SK-N-SH (cell line): ENCODE data around the gene BBIP1. TPM values are rescaled to one million over a fixed set of nuclear protein-coding genes. Genes with fewer than 3 reads are reported as not detected.

ENCODE experiments used
- CTCF ChIA-PET: fragments of 300-600, 350-600 bp; formaldehyde crosslinking; extraction: SDS; loops from one replicate; lab custom pipeline; 2021; lab: Yijun Ruan, JAX
- POLR2A ChIA-PET: fragments of 350-600 bp; sonication (Branson Sonifier 250); formaldehyde crosslinking; extraction: SDS; loops from one replicate; lab custom pipeline; 2020; ENCODE audit warnings: antibody characterized with exemption, inconsistent platforms; lab: Yijun Ruan, JAX
- DNase-seq: peaks from one replicate; pipeline ENCODE4 v3.0.0; 2012
- H2AFZ ChIP-seq: fragments of 200-600 bp; sonication (generic); 2 replicates; pipeline ENCODE4 v1.8.1; 2016; ENCODE audit warnings: antibody characterized with exemption, mild to moderate bottlenecking, low read depth
- H3F3A ChIP-seq: fragments of 200-600 bp; sonication (generic); replicated peaks from 2 replicates; pipeline ENCODE3; 2016; ENCODE audit warnings: antibody characterized with exemption, mild to moderate bottlenecking; ENCODE audit not compliant: insufficient read depth
- H3K27ac ChIP-seq, 2 experiments: fragments of 200-500 bp in 1 of 2; fragments of 200-600 bp in 1 of 2; sonication (Bioruptor generic) in 1 of 2; sonication (generic), shearing (Covaris generic) in 1 of 2; 2 replicates each; pipeline versions ENCODE4 v1.5.1 to v1.6.1; 2014 to 2016; ENCODE audit warnings: low read depth in 2 of 2, inconsistent platforms in 1 of 2, low read length in 1 of 2, mild to moderate bottlenecking in 1 of 2, mixed read lengths in 1 of 2
- H3K27me3 ChIP-seq: fragments of 200-600 bp; sonication (generic), shearing (Covaris generic); 2 replicates; pipeline ENCODE4 v1.6.1; 2016; ENCODE audit warnings: mixed run types; ENCODE audit not compliant: insufficient read depth
- H3K36me3 ChIP-seq, 2 experiments: fragments of 200-500 bp in 1 of 2; fragments of 200-600 bp in 1 of 2; sonication (Bioruptor generic) in 1 of 2; sonication (generic) in 1 of 2; replicated peaks in 1 of 2; 2 replicates each; pipeline versions ENCODE3 to v1.5.1; 2014 to 2016; ENCODE audit warnings: low read length in 1 of 2, mild to moderate bottlenecking in 1 of 2; ENCODE audit not compliant: insufficient read depth in 2 of 2, control insufficient read depth in 1 of 2
- H3K4me1 ChIP-seq, 2 experiments: fragments of 200-500 bp in 1 of 2; fragments of 200-600 bp in 1 of 2; sonication (Bioruptor generic) in 1 of 2; sonication (generic), shearing (Covaris generic) in 1 of 2; 2 replicates each; pipeline versions ENCODE4 v1.5.1 to v1.6.1; 2014 to 2016; ENCODE audit warnings: low read depth in 1 of 2, low read length in 1 of 2, mixed run types in 1 of 2; ENCODE audit not compliant: insufficient read depth in 2 of 2, control insufficient read depth in 1 of 2
- H3K4me2 ChIP-seq: fragments of 200-600 bp; sonication (generic), shearing (Covaris generic); 2 replicates; pipeline ENCODE4 v1.6.1; 2017; ENCODE audit warnings: mixed run types
- H3K4me3 ChIP-seq, 2 experiments: fragments of 200-500 bp in 1 of 2; fragments of 200-600 bp in 1 of 2; sonication (Bioruptor generic) in 1 of 2; sonication (generic), shearing (Covaris generic) in 1 of 2; 2 replicates each; pipeline versions ENCODE4 v1.5.1 to v1.8.1; 2014 to 2016; ENCODE audit warnings: low read depth in 2 of 2, inconsistent platforms in 1 of 2, low read length in 1 of 2, mild to moderate bottlenecking in 1 of 2, mixed read lengths in 1 of 2, moderate library complexity in 1 of 2
- H3K79me2 ChIP-seq: fragments of 200-600 bp; sonication (generic); 2 replicates; pipeline ENCODE4 v1.8.1; 2017; ENCODE audit warnings: mild to moderate bottlenecking; ENCODE audit not compliant: insufficient read depth
- H3K9ac ChIP-seq: fragments of 200-600 bp; sonication (generic); 2 replicates; pipeline ENCODE4 v1.6.1; 2017; ENCODE audit warnings: mixed run types
- H3K9me2 ChIP-seq: fragments of 200-600 bp; sonication (generic); 2 replicates; pipeline ENCODE4 v1.6.1; 2017; ENCODE audit warnings: mixed run types
- H3K9me3 ChIP-seq: fragments of 200-600 bp; sonication (generic); 2 replicates; pipeline ENCODE4 v1.6.1; 2017; ENCODE audit warnings: mixed run types, mild to moderate bottlenecking, moderate library complexity
- H4K20me1 ChIP-seq: fragments of 200-600 bp; sonication (generic); 2 replicates; pipeline ENCODE4 v1.6.1; 2017; ENCODE audit warnings: mild to moderate bottlenecking, mixed run types; ENCODE audit not compliant: insufficient read depth
- CHD2 ChIP-seq: fragments of 150-350 bp; IDR thresholded peaks from 2 replicates; pipeline ENCODE4 v1.6.1; 2018; ENCODE audit warnings: low read length; ENCODE audit not compliant: partially characterized antibody
- CTCF ChIP-seq: fragments of 200-600 bp; sonication (generic); IDR thresholded peaks from 2 replicates; pipeline ENCODE4 v1.6.1; 2017; ENCODE audit warnings: antibody characterized with exemption, mild to moderate bottlenecking, moderate library complexity
- ELF1 ChIP-seq: IDR thresholded peaks from 2 replicates; pipeline ENCODE4 v1.4.0; 2012
- EZH2phosphoT487 ChIP-seq: fragments of 200-600 bp; sonication (generic); IDR thresholded peaks from 2 replicates; pipeline ENCODE4 v1.6.1; 2017; ENCODE audit warnings: low read depth, mixed run types, mild to moderate bottlenecking, antibody characterized with exemption, moderate library complexity, borderline replicate concordance
- FOXM1 ChIP-seq: IDR thresholded peaks from 2 replicates; pipeline ENCODE4 v1.4.0; 2012; ENCODE audit warnings: low read depth, mild to moderate bottlenecking
- GABPA ChIP-seq: IDR thresholded peaks from 2 replicates; pipeline ENCODE4 v1.4.0; 2012; ENCODE audit warnings: low read depth, mild to moderate bottlenecking
- GATA2 ChIP-seq: sonication (generic); formaldehyde crosslinking; IDR thresholded peaks from 2 replicates; pipeline ENCODE4 v1.5.0; 2020; ENCODE audit warnings: mild to moderate bottlenecking, missing genetic modification reagents
- IRF3 ChIP-seq: fragments of 150-350 bp; IDR thresholded peaks from 2 replicates; pipeline ENCODE4 v1.6.1; 2016; ENCODE audit warnings: mild to moderate bottlenecking, low read depth, low read length
- MAX ChIP-seq: IDR thresholded peaks from 2 replicates; pipeline ENCODE4 v1.4.0; 2012; ENCODE audit warnings: low read depth
- MEF2A ChIP-seq: IDR thresholded peaks from 2 replicates; pipeline ENCODE4 v1.4.0; 2012; ENCODE audit warnings: low read depth, borderline replicate concordance
- NRF1 ChIP-seq: IDR thresholded peaks from 2 replicates; pipeline ENCODE4 v1.6.1; 2012; ENCODE audit warnings: low read depth, mild to moderate bottlenecking, low read length
- PBX3 ChIP-seq: IDR thresholded peaks from 2 replicates; pipeline ENCODE4; 2012
- RAD21 ChIP-seq: IDR thresholded peaks from 2 replicates; pipeline ENCODE4 v1.6.1; 2012; ENCODE audit warnings: mild to moderate bottlenecking, low read length
- RFX5 ChIP-seq: IDR thresholded peaks from 2 replicates; pipeline ENCODE4 v1.6.1; 2012; ENCODE audit warnings: mild to moderate bottlenecking, improper control_type of control experiment, low read length
- USF1 ChIP-seq: IDR thresholded peaks from 2 replicates; pipeline ENCODE4 v1.4.0; 2012; ENCODE audit warnings: low read depth, borderline replicate concordance
- ZBTB33 ChIP-seq: IDR thresholded peaks from 2 replicates; pipeline ENCODE4 v1.4.0; 2012; ENCODE audit warnings: low read depth, borderline replicate concordance
- WGBS: methylation state at CpG from one replicate; pipeline ENCODE4 v1.1.6; 2017; ENCODE audit warnings: low lambda C conversion rate; 5-methylcytosine and 5-hydroxymethylcytosine counted together
- polyA plus RNA-seq, 3 experiments: library from polyadenylated mRNA; depleted of rRNA; stranded (reverse); fragments of >200 nt; gene quantifications; 2 replicates each; pipeline ENCODE4 v1.2.3, GENCODE V29; 2012

Gene BBIP1
- polyA plus RNA-seq, 1 of the 3 experiments (the other 2 are of a cell fraction), result 16.2 TPM

- TF ChIP-seq CTCF, result no peak
- TF ChIP-seq CHD2, result no peak
- no peak for TF ChIP-seq EZH2phosphoT487
These were observed 15.4 kb downstream of the BBIP1 start (continued) for GRCh38 chr10:110903280-110904278.

GRCh38 chr10:110901954-110902819 lies 16.8 kb downstream of the BBIP1 start:
- H3K4me2 ChIP-seq, result no peak overlapping the region
- no peaks in the 10 kb centered on the region for H4K20me1 ChIP-seq
- H3K79me2 ChIP-seq, result no peaks in the 10 kb centered on the region
- peaks cover 3% of the 10 kb centered on the region for H3F3A ChIP-seq
- H3K9me3 ChIP-seq, result no peaks in the 10 kb centered on the region
- no peak overlapping the region for H3K9ac ChIP-seq
- no peak overlapping the region for H2AFZ ChIP-seq
- no peaks in the 10 kb centered on the region for H3K9me2 ChIP-seq
- H3K4me3 ChIP-seq, result no peak overlapping the region
- ChIA-PET POLR2A (interaction anchor here (0.6 kb wide), 1 partner anchor 152 kb away, joined by 3 read pairs; no protein-coding TSS in a partner anchor), CTCF (interaction anchor here (0.8 to 3.3 kb wide), 7 partner anchors 9 to 301 kb away, joined by 3 to 20 read pairs (median 4); no protein-coding TSS in a partner anchor)
- peaks cover 5 to 9% of the 10 kb centered on the region in 2 experiments; a peak in 3 of 4 replicates for H3K4me1 ChIP-seq
- no peak for DNase-seq
- WGBS, result 86% methylated on average over 7 of the region's 7 CpGs
- no peak overlapping the region; a peak in 1 of 4 replicates for H3K27ac ChIP-seq
- H3K27me3 ChIP-seq, result no peaks in the 10 kb centered on the region
- TF ChIP-seq NRF1 (no peak), FOXM1 (no peak), EZH2phosphoT487 (no peak), GABPA (no peak), PBX3 (no peak), ZBTB33 (no peak), RFX5 (no peak), IRF3 (no peak), MAX (no peak), RAD21 (no peak), USF1 (no peak), CTCF (no peak), ELF1 (no peak), GATA2 (no peak), MEF2A (no peak)
- peaks cover 40 to 48% of the 10 kb centered on the region in 2 experiments for H3K36me3 ChIP-seq
